A172 (cell line): ENCODE results near the gene COQ4. TPM values are rescaled to one million over a fixed set of nuclear protein-coding genes. Genes with fewer than 3 reads are reported as not detected.
"Not testable (repeated sequence)": the region's sequence is repeated elsewhere in the genome, so short reads cannot be mapped to it uniquely, and the experiment has no call there.

ENCODE experiments used
- DNase-seq: peaks from one replicate; pipeline ENCODE4 v3.0.0-alpha.2; 2015; ENCODE audit warnings: low spot score
- total RNA-seq: library from RNA; depleted of rRNA; stranded (reverse); fragments of >200 nt; shearing (Covaris generic); gene quantifications from 2 replicates; pipeline ENCODE4 v1.2.3, GENCODE V29; 2014; rRNA removed

COQ4 gene
- total RNA-seq = 68.4 and 70.0 TPM in 2 replicates

- DNase-seq = peak; percentile 93
Observed at GRCh38 chr9:128322404-128323211, at the start of gene COQ4, which contains the start of gene TRUB2. COQ4 (plus strand) TSS chr9:128322839; CDS start chr9:128322859, 20 bp downstream. TRUB2 (minus strand) TSS chr9:128322447; CDS start chr9:128322408, 39 bp downstream.

- no peak for DNase-seq
Observed at GRCh38 chr9:128274245-128274644, 48.4 kb upstream of the COQ4 start.

GRCh38 chr9:128275198-128276007 is 47.2 kb upstream of the COQ4 start, which contains the start of gene GOLGA2:
GOLGA2 (minus strand) TSS chr9:128276007; CDS start chr9:128275976, 31 bp downstream.
- peak; percentile 57 for DNase-seq

GRCh38 chr9:128276008-128276573 is 46.5 kb upstream of the COQ4 start, which contains the start of gene SWI5:
SWI5 (plus strand) TSS chr9:128276276.
- peak; percentile 100 for DNase-seq

GRCh38 chr9:128276574-128277270 is 45.9 kb upstream of the COQ4 start:
- peak; percentile 65 for DNase-seq

- not testable (repeated sequence) for DNase-seq
Observed at GRCh38 chr9:128279088-128280073, 43.3 kb upstream of the COQ4 start.

- DNase-seq = no peak
Observed at GRCh38 chr9:128280084-128280622, 42.5 kb upstream of the COQ4 start.

- DNase-seq = no peak
Observed at GRCh38 chr9:128282500-128282899, 40.1 kb upstream of the COQ4 start.

GRCh38 chr9:128285033-128285784 is 37.4 kb upstream of the COQ4 start:
- DNase-seq = no peak

GRCh38 chr9:128286440-128286839 is 36.2 kb upstream of the COQ4 start:
- DNase-seq = no peak

GRCh38 chr9:128288273-128289004 is 34.2 kb upstream of the COQ4 start:
- no peak for DNase-seq

- no peak for DNase-seq
Observed at GRCh38 chr9:128292009-128292408, 30.6 kb upstream of the COQ4 start.

GRCh38 chr9:128293091-128293490 is 29.5 kb upstream of the COQ4 start:
- no peak for DNase-seq

GRCh38 chr9:128294142-128294541 is 28.5 kb upstream of the COQ4 start:
- DNase-seq = no peak

GRCh38 chr9:128296340-128297220 is 26.1 kb upstream of the COQ4 start:
- no peak for DNase-seq

- DNase-seq = no peak
Observed at GRCh38 chr9:128297221-128297773, 25.3 kb upstream of the COQ4 start.
